GM12878 (cell line): ENCODE results near the gene CCDC12. TPM values are rescaled to one million over a fixed set of nuclear protein-coding genes. Genes with fewer than 3 reads are reported as not detected.

Experiments used
- ATAC-seq: fragments of 200-7000 bp; cut with Tn5 transposase; 3 replicates; pipeline ENCODE4 v1.9.1; 2020; ENCODE audit warnings: mild to moderate bottlenecking, moderate library complexity
- BruUV-seq: library from RNA; stranded (reverse); fragments of 400-500 nt; replicated peaks from 2 replicates; lab custom pipeline; 2021; lab: Mats Ljungman, UMichigan
- CTCF ChIA-PET: fragments of 300-600 bp; sonication (Branson Sonifier 250); formaldehyde crosslinking; extraction: SDS; loops from one replicate; lab custom pipeline; 2021; ENCODE audit warnings: inconsistent platforms; lab: Yijun Ruan, JAX
- POLR2A ChIA-PET: fragments of 350-600 bp; formaldehyde crosslinking; extraction: SDS; loops from one replicate; lab custom pipeline; 2021; ENCODE audit warnings: inconsistent platforms; lab: Charles Lee
- RAD21 ChIA-PET: fragments of 300-600 bp; sonication (Branson Sonifier 250); formaldehyde crosslinking; loops from one replicate; lab custom pipeline; 2023; ENCODE audit warnings: antibody characterized with exemption; ENCODE audit not compliant: unreplicated experiment; lab: Charles Lee
- SMC1A ChIA-PET: fragments of 300-600 bp; sonication (Branson Sonifier 250); formaldehyde crosslinking; loops from one replicate; lab custom pipeline; 2023; ENCODE audit not compliant: unreplicated experiment, uncharacterized antibody; lab: Charles Lee
- DNase-seq: peaks from one replicate; pipeline ENCODE4 v3.0.0-alpha.2; 2011; ENCODE audit warnings: low read depth, low spot score
- FAIRE-seq: peaks from 3 replicates; lab custom pipeline; 2011; peaks lifted over from hg19 to GRCh38; lab: Jason Lieb, UNC
- H2AFZ ChIP-seq: 2 replicates; pipeline ENCODE4 v1.6.0; 2011; ENCODE audit warnings: low read depth, low read length, control low read depth; ENCODE audit not compliant: control insufficient read depth
- H3K27ac ChIP-seq: 2 replicates; pipeline ENCODE4 v1.5.1; 2011; ENCODE audit warnings: control low read depth; ENCODE audit not compliant: control insufficient read depth, insufficient read depth
- H3K27me3 ChIP-seq, 2 experiments: replicated peaks in 1 of 2; 2 replicates each; pipeline versions ENCODE4 v1.6.0 to v1.6.1; 2011; ENCODE audit warnings: low read length in 1 of 2; ENCODE audit not compliant: control insufficient read depth in 2 of 2, insufficient read depth in 2 of 2
- H3K36me3 ChIP-seq, 2 experiments: 2 replicates each; pipeline ENCODE4 v1.5.1; 2011; ENCODE audit warnings: low read length in 1 of 2; ENCODE audit not compliant: control insufficient read depth in 2 of 2, insufficient read depth in 2 of 2
- H3K4me1 ChIP-seq: 2 replicates; pipeline ENCODE4 v1.6.1; 2011; ENCODE audit warnings: mild to moderate bottlenecking, low read length, moderate library complexity, mixed read lengths; ENCODE audit not compliant: control insufficient read depth, insufficient read depth
- H3K4me2 ChIP-seq: 2 replicates; pipeline ENCODE4 v1.6.0; 2011; ENCODE audit warnings: control low read depth; ENCODE audit not compliant: control insufficient read depth, insufficient read depth
- H3K4me3 ChIP-seq: fragments of 200-600 bp; sonication (generic); 2 replicates; pipeline ENCODE4 v1.5.1; 2016
- H3K79me2 ChIP-seq: 2 replicates; pipeline ENCODE4 v1.6.0; 2011; ENCODE audit warnings: low read length; ENCODE audit not compliant: control insufficient read depth, insufficient read depth
- H3K9ac ChIP-seq: 2 replicates; pipeline ENCODE4 v1.8.0; 2011; ENCODE audit warnings: low read length, control low read depth, mixed read lengths; ENCODE audit not compliant: control insufficient read depth, insufficient read depth
- H3K9me3 ChIP-seq: replicated peaks from 3 replicates; pipeline ENCODE4 v1.5.1; 2011; ENCODE audit warnings: mild to moderate bottlenecking, low read length; ENCODE audit not compliant: control insufficient read depth, insufficient read depth
- H4K20me1 ChIP-seq: 2 replicates; pipeline ENCODE4 v1.6.0; 2011; ENCODE audit not compliant: control insufficient read depth, insufficient read depth
- BACH1 ChIP-seq: fragments of 450-650 bp; IDR thresholded peaks from 2 replicates; pipeline ENCODE4 v1.6.1; 2017; ENCODE audit warnings: mild to moderate bottlenecking, borderline replicate concordance
- CEBPZ ChIP-seq: fragments of 150-350 bp; IDR thresholded peaks from 2 replicates; pipeline ENCODE4 v1.6.1; 2016; ENCODE audit warnings: low read depth, low read length
- EED ChIP-seq: sonication (generic); IDR thresholded peaks from 2 replicates; pipeline ENCODE4 v1.6.1; 2016; ENCODE audit warnings: antibody characterized with exemption, low read depth
- HCFC1 ChIP-seq: fragments of 150-350 bp; IDR thresholded peaks from 2 replicates; pipeline ENCODE4 v1.6.1; 2014; ENCODE audit warnings: low read length
- HDGF ChIP-seq: fragments of 450-650 bp; IDR thresholded peaks from 2 replicates; pipeline ENCODE4 v1.6.1; 2016; ENCODE audit warnings: antibody characterized with exemption
- IRF4 ChIP-seq: IDR thresholded peaks from 2 replicates; pipeline ENCODE4 v1.6.1; 2011; ENCODE audit warnings: low read depth, low read length
- MEF2B ChIP-seq: fragments of 450-650 bp; IDR thresholded peaks from 2 replicates; pipeline ENCODE4 v1.6.1; 2018; ENCODE audit warnings: mild to moderate bottlenecking, moderate library complexity; ENCODE audit not compliant: partially characterized antibody, poor library complexity, severe bottlenecking
- MTA2 ChIP-seq: fragments of 450-650 bp; IDR thresholded peaks from 2 replicates; pipeline ENCODE4 v1.6.1; 2016; ENCODE audit warnings: low read depth, mild to moderate bottlenecking, moderate library complexity
- MXI1 ChIP-seq: fragments of 150-350 bp; IDR thresholded peaks from 2 replicates; pipeline ENCODE4 v1.6.1; 2011; ENCODE audit warnings: low read depth, mild to moderate bottlenecking, inconsistent platforms, low read length, improper control_type of control experiment
- NBN ChIP-seq: fragments of 450-650 bp; IDR thresholded peaks from 2 replicates; pipeline ENCODE4 v1.6.1; 2016
- NFYA ChIP-seq: IDR thresholded peaks from 2 replicates; pipeline ENCODE4 v1.6.1; 2011; ENCODE audit warnings: low read depth, mild to moderate bottlenecking, low read length, improper control_type of control experiment, borderline replicate concordance
- NR2C1 ChIP-seq: fragments of 450-650 bp; IDR thresholded peaks from 2 replicates; pipeline ENCODE4 v1.6.1; 2017; ENCODE audit warnings: antibody characterized with exemption, mild to moderate bottlenecking, moderate library complexity
- SIX5 ChIP-seq: IDR thresholded peaks from 2 replicates; pipeline ENCODE4 v1.6.1; 2011; ENCODE audit warnings: mild to moderate bottlenecking, low read depth, low read length, moderate library complexity; ENCODE audit not compliant: severe bottlenecking
- SMARCA5 ChIP-seq: fragments of 450-650 bp; IDR thresholded peaks from 2 replicates; pipeline ENCODE4 v1.6.1; 2017; ENCODE audit warnings: mild to moderate bottlenecking
- SREBF2 ChIP-seq: IDR thresholded peaks from 2 replicates; pipeline ENCODE4 v1.6.1; 2012; ENCODE audit warnings: mild to moderate bottlenecking, low read length
- STAT1 ChIP-seq: fragments of 450-650 bp; conservative IDR thresholded peaks from 2 replicates; pipeline ENCODE4 v1.6.1; 2014; ENCODE audit warnings: antibody characterized with exemption, mild to moderate bottlenecking
- TARDBP ChIP-seq: IDR thresholded peaks from 2 replicates; pipeline ENCODE4 v1.6.1; 2016; ENCODE audit warnings: borderline replicate concordance
- TBL1XR1 ChIP-seq: IDR thresholded peaks from 2 replicates; pipeline ENCODE4 v1.6.1; 2012; ENCODE audit warnings: low read depth, low read length, improper control_type of control experiment
- ZNF217 ChIP-seq: fragments of 450-650 bp; IDR thresholded peaks from 2 replicates; pipeline ENCODE4 v1.6.1; 2017; ENCODE audit warnings: antibody characterized with exemption, mild to moderate bottlenecking
- ZNF274 ChIP-seq: IDR thresholded peaks from one replicate; pipeline ENCODE4 v1.8.0; 2011; ENCODE audit not compliant: insufficient read length, insufficient read depth
- WGBS: methylation state at CpG from one replicate; pipeline ENCODE4 v1.1.6; 2016; ENCODE audit warnings: low lambda C conversion rate; ENCODE audit not compliant: insufficient replicate concordance, insufficient coverage; ENCODE audit errors: missing lambda C conversion rate; 5-methylcytosine and 5-hydroxymethylcytosine counted together
- in situ Hi-C: fragments of 300-500 bp; cut with MboI; formaldehyde crosslinking; loops from 9 replicates; pipeline ENCODE4 v1.14.3; 2018; ENCODE audit warnings: mixed read lengths
- intact Hi-C: fragments of 100-400 bp; cut with micrococcal nuclease; formaldehyde crosslinking; loops from one replicate; pipeline ENCODE4 v1.14.2; 2022; ENCODE audit not compliant: unreplicated experiment
- polyA plus RNA-seq, 11 experiments: library from polyadenylated mRNA; depleted of rRNA in 4 of 11; unstranded in 6 of 11; stranded (reverse) in 5 of 11; fragments of >200 nt; fragmentation: Nextera tagmentation in 4 of 11; fragmentation: Illumina TruSeq in 1 of 11; extraction: Ambion mirVana in 4 of 11; extraction: Trizol in 1 of 11; gene quantifications; 1 replicate in 1 of 11; 2 replicates in 10 of 11; pipeline versions ENCODE4 v1.2.1 to v1.2.3, GENCODE V29; 2011 to 2016; ENCODE audit warnings: inconsistent platforms in 2 of 11, missing spikeins in 2 of 11, low read depth in 1 of 11
- total RNA-seq, 4 experiments: library from RNA; depleted of rRNA in 3 of 4; stranded (reverse); fragments of >200 nt in 3 of 4; fragmentation: Illumina TruSeq in 1 of 4; extraction: Trizol in 1 of 4; gene quantifications; 2 replicates each; pipeline versions ENCODE4 v1.2.1 to v1.2.3, GENCODE V29; 2013 to 2021
- TF ChIP-seq, protein P1 (sequence below): fragments of 450-650 bp; IDR thresholded peaks from 2 replicates; pipeline ENCODE4 v1.6.1; 2017; ENCODE audit warnings: low read depth, mild to moderate bottlenecking, moderate library complexity
- TF ChIP-seq, protein P2 (sequence below): IDR thresholded peaks from 2 replicates; pipeline ENCODE4 v1.6.1; 2011; ENCODE audit warnings: low read depth, mild to moderate bottlenecking, low read length, moderate library complexity, borderline replicate concordance; ENCODE audit errors: extremely low read depth

CCDC12 gene
- total and polyA plus RNA-seq, 10 of the 15 experiments (the other 5 are each of a cell fraction or from before 2014, with no cell fraction given), result 9.2 to 91.4 (median 61.3) TPM

- peak; percentile 93 for ATAC-seq
- H3K4me2 ChIP-seq, result no peak overlapping the region
- H3K4me1 ChIP-seq, result peaks cover 5% of the 10 kb centered on the region
- no peak overlapping the region for H3K27ac ChIP-seq
- no peak overlapping the region for H3K4me3 ChIP-seq
- 0 out of 4 replicates have a peak, but pooled peaks cover 0 to 3% of the 10 kb centered on the region in 2 experiments for H3K36me3 ChIP-seq
- POLR2A ChIA-PET, result interaction anchor here (0.6 kb wide), 1 partner anchor 67 kb away, joined by 3 read pairs; no protein-coding TSS in a partner anchor
- no peaks in the 10 kb centered on the region for H3K27me3 ChIP-seq
- no peak for FAIRE-seq
- no peak overlapping the region for H2AFZ ChIP-seq
- H4K20me1 ChIP-seq, result no peaks in the 10 kb centered on the region
- RAD21 ChIA-PET, result interaction anchor here (0.7 to 1.6 kb wide), 15 partner anchors 9 to 414 kb away, joined by 3 to 7 read pairs (median 4); no protein-coding TSS in a partner anchor
- H3K79me2 ChIP-seq, result no peaks in the 10 kb centered on the region
- intact Hi-C loops (loop anchor here (1.0 kb wide), 1 partner anchor 43 kb away; no protein-coding TSS in a partner anchor), in situ Hi-C loops (no loop called here)
- H3K9me3 ChIP-seq, result no peaks in the 10 kb centered on the region
- CTCF ChIA-PET, result interaction anchor here (0.5 to 1.8 kb wide), 39 partner anchors 8 to 1293 kb away, joined by 3 to 20 read pairs (median 4); no protein-coding TSS in a partner anchor
- SMC1A ChIA-PET, result interaction anchor here (0.5 to 1.8 kb wide), 12 partner anchors 14 to 511 kb away, joined by 3 to 8 read pairs (median 3); no protein-coding TSS in a partner anchor
- DNase-seq, result no peak
- WGBS, result 17% methylated on average over 18 of the region's 18 CpGs
- no TSS peak for BruUV-seq
- H3K9ac ChIP-seq, result no peak overlapping the region
- no peak for TF ChIP-seq HCFC1
- no peak for TF ChIP-seq BACH1
- TF ChIP-seq SIX5, result no peak
- no peak for TF ChIP-seq STAT1
- no peak for TF ChIP-seq MXI1
- no peak for TF ChIP-seq ZNF217
- no peak for TF ChIP-seq ZNF274
- TF ChIP-seq MTA2, result no peak
- no peak; the same call in 1 of the 2 replicates for TF ChIP-seq HDGF
- TF ChIP-seq NBN, result no peak
- TF ChIP-seq TBL1XR1, result no peak
- TF ChIP-seq NR2C1, result no peak
- TF ChIP-seq TARDBP, result no peak
- TF ChIP-seq SREBF2, result no peak
- TF ChIP-seq IRF4, result no peak
- TF ChIP-seq, protein P1, sequence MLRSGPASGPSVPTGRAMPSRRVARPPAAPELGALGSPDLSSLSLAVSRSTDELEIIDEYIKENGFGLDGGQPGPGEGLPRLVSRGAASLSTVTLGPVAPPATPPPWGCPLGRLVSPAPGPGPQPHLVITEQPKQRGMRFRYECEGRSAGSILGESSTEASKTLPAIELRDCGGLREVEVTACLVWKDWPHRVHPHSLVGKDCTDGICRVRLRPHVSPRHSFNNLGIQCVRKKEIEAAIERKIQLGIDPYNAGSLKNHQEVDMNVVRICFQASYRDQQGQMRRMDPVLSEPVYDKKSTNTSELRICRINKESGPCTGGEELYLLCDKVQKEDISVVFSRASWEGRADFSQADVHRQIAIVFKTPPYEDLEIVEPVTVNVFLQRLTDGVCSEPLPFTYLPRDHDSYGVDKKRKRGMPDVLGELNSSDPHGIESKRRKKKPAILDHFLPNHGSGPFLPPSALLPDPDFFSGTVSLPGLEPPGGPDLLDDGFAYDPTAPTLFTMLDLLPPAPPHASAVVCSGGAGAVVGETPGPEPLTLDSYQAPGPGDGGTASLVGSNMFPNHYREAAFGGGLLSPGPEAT, result no peak
- no peak for TF ChIP-seq CEBPZ
- TF ChIP-seq, protein P2, sequence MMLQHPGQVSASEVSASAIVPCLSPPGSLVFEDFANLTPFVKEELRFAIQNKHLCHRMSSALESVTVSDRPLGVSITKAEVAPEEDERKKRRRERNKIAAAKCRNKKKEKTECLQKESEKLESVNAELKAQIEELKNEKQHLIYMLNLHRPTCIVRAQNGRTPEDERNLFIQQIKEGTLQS, result no peak
- no peak for TF ChIP-seq SMARCA5
- TF ChIP-seq MEF2B, result no peak
- TF ChIP-seq EED, result no peak
- no peak for TF ChIP-seq NFYA
Observed at GRCh38 chr3:46909535-46910161, 66.9 kb downstream of the CCDC12 start.
